ENCODE data around the gene SKIDA1.

Gene SKIDA1

DNA sequence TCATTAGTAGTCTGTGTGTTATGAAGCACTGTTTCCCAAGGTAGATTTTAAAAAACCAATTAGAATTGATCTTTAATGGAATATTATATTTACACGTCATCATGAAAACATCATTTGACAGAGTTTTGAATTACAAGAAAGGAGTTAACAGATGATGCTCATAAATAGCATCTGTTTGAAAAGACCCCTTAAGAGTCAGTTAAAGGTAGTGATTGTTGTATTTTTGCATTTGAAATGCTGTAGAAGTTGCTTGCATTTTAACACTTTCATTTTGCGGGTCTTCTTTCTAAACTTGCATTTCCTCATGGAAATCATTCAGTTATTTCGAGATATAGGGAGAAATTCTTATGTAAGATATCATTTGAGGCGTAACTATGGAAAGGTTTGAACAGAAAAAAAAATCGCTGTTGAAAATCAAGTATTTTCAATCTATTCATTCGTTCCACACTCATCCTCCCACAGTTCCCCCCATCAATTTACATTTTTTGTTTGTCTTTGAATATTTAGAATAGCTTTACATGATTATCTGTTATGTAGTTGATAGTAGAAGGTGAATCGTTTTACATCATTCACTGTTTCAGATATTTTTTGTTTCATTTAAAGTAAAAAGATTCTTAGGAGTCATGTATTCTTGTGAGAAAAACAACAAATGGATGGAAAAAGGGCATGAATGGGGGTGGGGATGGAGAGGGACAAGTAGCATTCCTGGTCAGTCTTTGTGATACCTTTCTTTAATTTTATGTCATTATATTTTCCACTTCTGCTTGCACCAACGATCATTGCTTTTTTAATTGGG is 3.0 kb upstream of the SKIDA1 start (continued):
- peak; percentile 17 for TF ChIP-seq PRDM1 (tag by site-specific recombination; IDR thresholded peaks at IDR 0.05)
- peak; percentile 10; the same call in 1 of the 2 replicates for TF ChIP-seq ZBTB8A (tag by site-specific recombination; IDR thresholded peaks at IDR 0.05)

DNA sequence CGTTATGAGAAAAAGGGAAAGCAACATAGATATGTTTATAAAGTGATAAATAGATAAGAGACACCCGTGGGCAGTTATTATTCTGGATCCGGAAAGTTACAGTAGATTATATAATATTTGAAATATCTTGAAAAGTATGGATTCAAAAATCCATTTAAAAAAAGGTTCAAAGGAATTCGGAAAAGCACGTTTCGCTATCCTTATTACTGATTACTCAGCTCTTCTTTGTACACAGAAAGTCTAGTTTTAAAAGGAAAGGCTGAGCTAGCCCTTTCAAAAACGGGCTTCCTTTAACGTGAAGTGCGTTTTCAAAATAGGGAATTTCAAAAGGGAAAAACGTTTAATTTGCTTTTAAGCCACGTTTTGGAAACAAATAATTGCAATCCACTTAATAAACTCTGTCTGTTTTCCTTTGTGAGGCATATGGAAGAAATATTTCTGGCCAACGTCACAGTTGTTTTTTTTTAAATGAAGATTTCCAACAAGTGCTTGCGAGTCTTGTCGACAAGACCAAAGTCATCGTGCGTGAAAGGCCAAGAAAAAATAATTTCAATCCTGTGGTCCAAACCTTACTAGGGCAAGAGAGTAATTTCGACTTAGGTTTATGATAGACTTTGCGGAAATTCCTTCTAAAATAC is 2.2 kb upstream of the SKIDA1 start:
- ChIA-PET POLR2A (interaction anchor here (1.3 to 3.5 kb wide), 4 partner anchors 9 to 203 kb away, joined by 3 to 33 read pairs (median 19); no protein-coding TSS in a partner anchor), CTCF (interaction anchor here (0.6 kb wide), 1 partner anchor 453 kb away, joined by 3 read pairs; no protein-coding TSS in a partner anchor)
- H3K27ac ChIP-seq (ENCODE audit: extremely low read depth, low read depth, low read length): peak overlapping the region; percentile 98
- H3K4me1 ChIP-seq (ENCODE audit: control insufficient read depth, insufficient read depth, low read length): peaks cover 20% of the 10 kb centered on the region
- H3K9me3 ChIP-seq (ENCODE audit: control insufficient read depth, insufficient read depth, low read depth, low read length): no peaks in the 10 kb centered on the region
- no peak overlapping the region for H3K4me3 ChIP-seq (ENCODE audit: low read depth, low read length)
- H3K36me3 ChIP-seq (ENCODE audit: control insufficient read depth in 2 of 2, insufficient read depth in 1 of 2, low read length in 2 of 2): no peaks in the 10 kb centered on the region
- TF ChIP-seq TRIM28 (IDR thresholded peaks at IDR 0.05; ENCODE audit: borderline replicate concordance, low read length): no peak
- TF ChIP-seq ZEB2 (tag by site-specific recombination; IDR thresholded peaks at IDR 0.05): no peak
- 0 out of 2 replicates have a peak, but pooled peaks have one; percentile 18 for TF ChIP-seq ZNF394 (tag by site-specific recombination; IDR thresholded peaks at IDR 0.05; ENCODE audit: borderline replicate concordance)
- no peak for TF ChIP-seq ZNF202 (tag by site-specific recombination; IDR thresholded peaks at IDR 0.05; ENCODE audit: borderline replicate concordance)
- no peak for TF ChIP-seq ZNF626 (tag by site-specific recombination; IDR thresholded peaks at IDR 0.05)
- TF ChIP-seq ZNF548 (tag by site-specific recombination; IDR thresholded peaks at IDR 0.05): no peak
- TF ChIP-seq, protein P1, sequence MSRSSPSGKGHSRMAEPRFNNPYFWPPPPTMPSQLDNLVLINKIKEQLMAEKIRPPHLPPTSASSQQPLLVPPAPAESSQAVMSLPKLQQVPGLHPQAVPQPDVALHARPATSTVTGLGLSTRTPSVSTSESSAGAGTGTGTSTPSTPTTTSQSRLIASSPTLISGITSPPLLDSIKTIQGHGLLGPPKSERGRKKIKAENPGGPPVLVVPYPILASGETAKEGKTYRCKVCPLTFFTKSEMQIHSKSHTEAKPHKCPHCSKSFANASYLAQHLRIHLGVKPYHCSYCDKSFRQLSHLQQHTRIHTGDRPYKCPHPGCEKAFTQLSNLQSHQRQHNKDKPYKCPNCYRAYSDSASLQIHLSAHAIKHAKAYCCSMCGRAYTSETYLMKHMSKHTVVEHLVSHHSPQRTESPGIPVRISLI (tag by site-specific recombination; IDR thresholded peaks at IDR 0.05): 0 out of 2 replicates have a peak, but pooled peaks have one; percentile 31
- no peak for TF ChIP-seq ZBTB21 (tag by site-specific recombination; IDR thresholded peaks at IDR 0.05)
- no peak for TF ChIP-seq BCL11B (tag by site-specific recombination; IDR thresholded peaks at IDR 0.05; ENCODE audit: low read depth)
- TF ChIP-seq, protein P2, sequence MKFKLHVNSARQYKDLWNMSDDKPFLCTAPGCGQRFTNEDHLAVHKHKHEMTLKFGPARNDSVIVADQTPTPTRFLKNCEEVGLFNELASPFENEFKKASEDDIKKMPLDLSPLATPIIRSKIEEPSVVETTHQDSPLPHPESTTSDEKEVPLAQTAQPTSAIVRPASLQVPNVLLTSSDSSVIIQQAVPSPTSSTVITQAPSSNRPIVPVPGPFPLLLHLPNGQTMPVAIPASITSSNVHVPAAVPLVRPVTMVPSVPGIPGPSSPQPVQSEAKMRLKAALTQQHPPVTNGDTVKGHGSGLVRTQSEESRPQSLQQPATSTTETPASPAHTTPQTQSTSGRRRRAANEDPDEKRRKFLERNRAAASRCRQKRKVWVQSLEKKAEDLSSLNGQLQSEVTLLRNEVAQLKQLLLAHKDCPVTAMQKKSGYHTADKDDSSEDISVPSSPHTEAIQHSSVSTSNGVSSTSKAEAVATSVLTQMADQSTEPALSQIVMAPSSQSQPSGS (tag by site-specific recombination; IDR thresholded peaks at IDR 0.05; ENCODE audit: low read depth): no peak
- TF ChIP-seq ZNF157 (tag by site-specific recombination; IDR thresholded peaks at IDR 0.05): no peak
- TF ChIP-seq ZBTB17 (tag by site-specific recombination; IDR thresholded peaks at IDR 0.05): peak; percentile 70; the same call in 1 of the 2 replicates
- TF ChIP-seq SP7 (tag by site-specific recombination; IDR thresholded peaks at IDR 0.05): peak; percentile 51; the same call in 1 of the 2 replicates
- no peak for TF ChIP-seq ZSCAN16 (tag by site-specific recombination; IDR thresholded peaks at IDR 0.05)
- peak; percentile 86 for TF ChIP-seq PRDM1 (tag by site-specific recombination; IDR thresholded peaks at IDR 0.05)
- peak; percentile 66 for TF ChIP-seq SCRT2 (tag by site-specific recombination; IDR thresholded peaks at IDR 0.05)
- TF ChIP-seq, protein P3, sequence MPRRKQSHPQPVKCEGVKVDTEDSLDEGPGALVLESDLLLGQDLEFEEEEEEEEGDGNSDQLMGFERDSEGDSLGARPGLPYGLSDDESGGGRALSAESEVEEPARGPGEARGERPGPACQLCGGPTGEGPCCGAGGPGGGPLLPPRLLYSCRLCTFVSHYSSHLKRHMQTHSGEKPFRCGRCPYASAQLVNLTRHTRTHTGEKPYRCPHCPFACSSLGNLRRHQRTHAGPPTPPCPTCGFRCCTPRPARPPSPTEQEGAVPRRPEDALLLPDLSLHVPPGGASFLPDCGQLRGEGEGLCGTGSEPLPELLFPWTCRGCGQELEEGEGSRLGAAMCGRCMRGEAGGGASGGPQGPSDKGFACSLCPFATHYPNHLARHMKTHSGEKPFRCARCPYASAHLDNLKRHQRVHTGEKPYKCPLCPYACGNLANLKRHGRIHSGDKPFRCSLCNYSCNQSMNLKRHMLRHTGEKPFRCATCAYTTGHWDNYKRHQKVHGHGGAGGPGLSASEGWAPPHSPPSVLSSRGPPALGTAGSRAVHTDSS (tag by site-specific recombination; IDR thresholded peaks at IDR 0.05): 0 out of 2 replicates have a peak, but pooled peaks have one; percentile 10
- TF ChIP-seq, protein P4, sequence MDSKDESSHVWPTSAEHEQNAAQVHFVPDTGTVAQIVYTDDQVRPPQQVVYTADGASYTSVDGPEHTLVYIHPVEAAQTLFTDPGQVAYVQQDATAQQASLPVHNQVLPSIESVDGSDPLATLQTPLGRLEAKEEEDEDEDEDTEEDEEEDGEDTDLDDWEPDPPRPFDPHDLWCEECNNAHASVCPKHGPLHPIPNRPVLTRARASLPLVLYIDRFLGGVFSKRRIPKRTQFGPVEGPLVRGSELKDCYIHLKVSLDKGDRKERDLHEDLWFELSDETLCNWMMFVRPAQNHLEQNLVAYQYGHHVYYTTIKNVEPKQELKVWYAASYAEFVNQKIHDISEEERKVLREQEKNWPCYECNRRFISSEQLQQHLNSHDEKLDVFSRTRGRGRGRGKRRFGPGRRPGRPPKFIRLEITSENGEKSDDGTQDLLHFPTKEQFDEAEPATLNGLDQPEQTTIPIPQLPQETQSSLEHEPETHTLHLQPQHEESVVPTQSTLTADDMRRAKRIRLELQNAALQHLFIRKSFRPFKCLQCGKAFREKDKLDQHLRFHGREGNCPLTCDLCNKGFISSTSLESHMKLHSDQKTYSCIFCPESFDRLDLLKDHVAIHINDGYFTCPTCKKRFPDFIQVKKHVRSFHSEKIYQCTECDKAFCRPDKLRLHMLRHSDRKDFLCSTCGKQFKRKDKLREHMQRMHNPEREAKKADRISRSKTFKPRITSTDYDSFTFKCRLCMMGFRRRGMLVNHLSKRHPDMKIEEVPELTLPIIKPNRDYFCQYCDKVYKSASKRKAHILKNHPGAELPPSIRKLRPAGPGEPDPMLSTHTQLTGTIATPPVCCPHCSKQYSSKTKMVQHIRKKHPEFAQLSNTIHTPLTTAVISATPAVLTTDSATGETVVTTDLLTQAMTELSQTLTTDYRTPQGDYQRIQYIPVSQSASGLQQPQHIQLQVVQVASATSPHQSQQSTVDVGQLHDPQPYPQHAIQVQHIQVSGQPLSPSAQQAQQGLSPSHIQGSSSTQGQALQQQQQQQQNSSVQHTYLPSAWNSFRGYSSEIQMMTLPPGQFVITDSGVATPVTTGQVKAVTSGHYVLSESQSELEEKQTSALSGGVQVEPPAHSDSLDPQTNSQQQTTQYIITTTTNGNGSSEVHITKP (tag by site-specific recombination; IDR thresholded peaks at IDR 0.05): no peak
- TF ChIP-seq GLI2 (tag by site-specific recombination; IDR thresholded peaks at IDR 0.05; ENCODE audit: borderline replicate concordance, low read depth): no peak
- peak; percentile 95 for TF ChIP-seq PRDM6 (tag by site-specific recombination; IDR thresholded peaks at IDR 0.05)
- TF ChIP-seq ZNF366 (tag by site-specific recombination; conservative IDR thresholded peaks at IDR 0.05): peak; percentile 70
- no peak for TF ChIP-seq ZNF560 (tag by site-specific recombination; IDR thresholded peaks at IDR 0.05; ENCODE audit: borderline replicate concordance)
- TF ChIP-seq ZNF133 (tag by site-specific recombination; IDR thresholded peaks at IDR 0.05): no peak
- TF ChIP-seq ZNF629 (tag by site-specific recombination; IDR thresholded peaks at IDR 0.05): peak; percentile 6; the same call in 1 of the 2 replicates
